Measurements from ENCODE around the gene MET.
A peak's percentile ranks its signal among the peaks of the same experiment; 100 is the strongest.

The MET gene

DNA sequence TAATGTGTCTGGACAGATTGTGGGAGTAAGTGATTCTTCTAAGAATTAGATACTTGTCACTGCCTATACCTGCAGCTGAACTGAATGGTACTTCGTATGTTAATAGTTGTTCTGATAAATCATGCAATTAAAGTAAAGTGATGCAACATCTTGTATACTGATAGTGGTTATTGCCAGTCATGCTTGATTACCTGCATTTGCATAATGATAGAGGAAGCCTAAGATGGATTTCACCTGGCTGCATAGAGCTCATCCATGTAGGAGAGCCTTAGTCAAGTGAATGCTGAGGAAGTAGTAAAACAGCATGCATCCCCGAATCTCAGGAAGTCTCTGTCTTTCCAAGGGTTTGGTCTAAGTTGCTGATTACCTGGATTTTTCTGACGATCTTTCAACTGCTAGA lies 126.2 kb downstream of the MET start:
- no peak for TF ChIP-seq CTCF (IDR thresholded peaks at IDR 0.05; ENCODE audit: insufficient read depth, low read depth, low read length, missing control alignments)
- H3K4me3 ChIP-seq (ENCODE audit: low read depth, low read length), result no peak overlapping the region
- DNase-seq (ENCODE audit: low read depth), result no peak

GRCh38 chr7:116799916-116800315 lies 127.9 kb downstream of the MET start:
- H3K4me3 ChIP-seq (ENCODE audit: low read depth, low read length), result no peak overlapping the region
- no peak for DNase-seq (ENCODE audit: low read depth)
- TF ChIP-seq CTCF (IDR thresholded peaks at IDR 0.05; ENCODE audit: insufficient read depth, low read depth, low read length, missing control alignments), result no peak

DNA sequence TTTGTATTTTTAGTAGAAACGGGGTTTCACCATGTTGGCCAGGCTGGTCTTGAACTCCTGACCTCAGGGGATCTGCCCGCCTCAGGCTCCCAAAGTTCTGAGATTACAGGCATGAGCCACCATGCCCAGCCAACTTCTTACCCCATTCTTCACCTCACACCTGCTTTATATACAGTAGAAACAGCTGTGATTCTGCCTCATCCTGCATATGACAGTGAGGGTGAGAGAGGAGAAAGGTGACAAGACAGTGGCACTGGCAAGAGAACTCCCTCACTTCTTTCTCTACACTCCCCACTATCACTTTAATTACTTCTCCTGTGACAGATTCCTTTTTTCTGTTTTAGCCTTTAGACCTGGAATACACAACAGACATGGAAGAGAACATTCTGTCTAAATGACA lies 128.6 kb downstream of the MET start:
- H3K4me3 ChIP-seq (ENCODE audit: low read depth, low read length), result no peak overlapping the region
- no peak for TF ChIP-seq CTCF (IDR thresholded peaks at IDR 0.05; ENCODE audit: insufficient read depth, low read depth, low read length, missing control alignments)
- no peak for DNase-seq (ENCODE audit: low read depth)

DNA sequence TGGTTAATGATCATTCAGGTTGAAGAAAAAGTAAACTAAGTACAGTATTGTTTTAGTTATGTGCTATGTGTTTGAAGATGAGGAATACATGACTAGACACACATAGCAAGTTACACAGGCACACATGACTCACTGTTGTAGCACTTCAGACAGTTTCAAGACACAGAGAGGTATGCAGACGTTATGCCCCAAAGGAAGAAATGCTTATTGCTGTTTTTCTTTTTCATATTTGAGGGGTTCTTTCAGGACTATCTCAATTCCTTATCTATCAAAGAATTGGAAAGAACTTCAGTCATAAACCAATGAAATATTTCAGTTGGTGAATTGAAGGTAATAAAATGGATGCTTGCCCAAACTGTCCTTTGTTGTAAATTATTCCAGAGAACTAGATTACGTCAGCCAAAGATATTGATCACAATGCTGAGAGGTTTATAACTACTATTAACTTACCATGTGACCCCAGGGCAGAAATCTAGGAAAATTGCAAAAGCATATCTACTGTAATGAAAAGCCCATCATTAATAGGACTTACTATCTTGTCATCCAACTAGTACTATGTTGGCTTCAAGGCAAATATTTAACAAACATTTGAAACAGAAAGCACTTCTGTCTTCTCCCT lies 129.2 kb downstream of the MET start:
- DNase-seq (ENCODE audit: low read depth), result no peak
- no peak overlapping the region for H3K4me3 ChIP-seq (ENCODE audit: low read depth, low read length)
- TF ChIP-seq CTCF (IDR thresholded peaks at IDR 0.05; ENCODE audit: insufficient read depth, low read depth, low read length, missing control alignments), result no peak

- H3K4me3 ChIP-seq (ENCODE audit: low read depth, low read length), result no peak overlapping the region
- TF ChIP-seq CTCF (IDR thresholded peaks at IDR 0.05; ENCODE audit: insufficient read depth, low read depth, low read length, missing control alignments), result no peak
- no peak for DNase-seq (ENCODE audit: low read depth)
These were observed 130.2 kb downstream of the MET start for GRCh38 chr7:116802144-116802745.

GRCh38 chr7:116802746-116803152 lies 130.8 kb downstream of the MET start:
- peak; percentile 37 for TF ChIP-seq CTCF (IDR thresholded peaks at IDR 0.05; ENCODE audit: insufficient read depth, low read depth, low read length, missing control alignments)
- H3K4me3 ChIP-seq (ENCODE audit: low read depth, low read length), result no peak overlapping the region
- DNase-seq (ENCODE audit: low read depth), result peak; percentile 58

- no peak overlapping the region for H3K4me3 ChIP-seq (ENCODE audit: low read depth, low read length)
- no peak for DNase-seq (ENCODE audit: low read depth)
- TF ChIP-seq CTCF (IDR thresholded peaks at IDR 0.05; ENCODE audit: insufficient read depth, low read depth, low read length, missing control alignments), result no peak
These were observed 132.5 kb downstream of the MET start for GRCh38 chr7:116804471-116804870.
